Lung (tissue), 12 donors: ENCODE results near the gene FOXP1. TPM values are rescaled to one million over a fixed set of nuclear protein-coding genes. Genes with fewer than 3 reads are reported as not detected.

Source experiments
- ATAC-seq: fragments of 200-7000 bp; cut with Tn5 transposase; one replicate; pipeline ENCODE4 v1.9.1; 2020; ENCODE audit warnings: moderate number of reproducible peaks; ENCODE audit not compliant: insufficient read depth, low FRiP score
- DNase-seq, 3 donors: peaks; one replicate each; pipeline ENCODE4 v3.0.0-alpha.2; 2013 to 2017
- H3K27ac ChIP-seq, 2 donors: one replicate each; pipeline ENCODE4 v1.5.1; 2013; ENCODE audit warnings: mild to moderate bottlenecking in 2 of 2, moderate library complexity in 2 of 2, control low read depth in 1 of 2, inconsistent platforms in 1 of 2, low read depth in 1 of 2, low read length in 1 of 2
- H3K27me3 ChIP-seq, 3 donors: one replicate each; pipeline ENCODE4 v1.5.1; 2013; ENCODE audit warnings: low read length in 2 of 3; ENCODE audit not compliant: control insufficient read depth in 3 of 3, insufficient read depth in 3 of 3
- H3K36me3 ChIP-seq, 4 donors: one replicate each; pipeline ENCODE4 v1.5.1; 2013; ENCODE audit warnings: low read length in 4 of 4, mild to moderate bottlenecking in 1 of 4, moderate library complexity in 1 of 4; ENCODE audit not compliant: control insufficient read depth in 4 of 4, insufficient read depth in 4 of 4
- H3K4me1 ChIP-seq, 5 donors: one replicate each; pipeline ENCODE4 v1.5.1; 2013; ENCODE audit warnings: low read length in 5 of 5, mild to moderate bottlenecking in 2 of 5, moderate library complexity in 1 of 5; ENCODE audit not compliant: control insufficient read depth in 5 of 5, insufficient read depth in 5 of 5
- H3K4me3 ChIP-seq: one replicate; pipeline ENCODE4 v1.5.1; 2013; ENCODE audit warnings: mild to moderate bottlenecking, control low read depth, moderate library complexity
- H3K9ac ChIP-seq, 2 donors: one replicate each; pipeline ENCODE4 v1.5.1; 2013; ENCODE audit warnings: low read length in 2 of 2, control low read depth in 1 of 2; ENCODE audit not compliant: insufficient read depth in 1 of 2
- H3K9me3 ChIP-seq, 4 donors: one replicate each; pipeline ENCODE4 v1.5.1; 2013; ENCODE audit warnings: low read length in 3 of 4, mild to moderate bottlenecking in 1 of 4, moderate library complexity in 1 of 4; ENCODE audit not compliant: control insufficient read depth in 4 of 4, insufficient read depth in 3 of 4
- WGBS, 2 donors: extraction: QIAGEN DNeasy Blood & Tissue Kit; methylation state at CpG; one replicate each; pipeline ENCODE4 v1.1.7; 2013; 5-methylcytosine and 5-hydroxymethylcytosine counted together
- polyA plus RNA-seq, 2 donors: library from polyadenylated mRNA; stranded (reverse); fragments of 200-250 nt; gene quantifications; one replicate each; pipeline ENCODE4 v1.2.1, GENCODE V29; 2013
- total RNA-seq, 2 donors: library from RNA; depleted of rRNA in 1 of 2; stranded (reverse); fragments of >200 nt in 1 of 2; gene quantifications; one replicate each; pipeline ENCODE4 v1.2.1, GENCODE V29; 2014 to 2021
- TF ChIP-seq, protein P1 (sequence below): IDR thresholded peaks from 2 replicates; pipeline ENCODE4 v1.5.1; 2012; ENCODE audit warnings: mild to moderate bottlenecking; ENCODE audit errors: control extremely low read depth, extremely low read depth
- donor health status: control.
- donor health status: control.
- donor health status: Bipolar disorder and iron deficiency.
- donor health status: healthy.
- donor health status: DM: yes; HTN: yes; CAD: no.

Gene FOXP1
- total and polyA plus RNA-seq, 4 donors: 13.8 to 287 (median 73.9) TPM

GRCh38 chr3:71492974-71493771 lies 90.4 kb downstream of the FOXP1 start:
- TF ChIP-seq, protein P1, sequence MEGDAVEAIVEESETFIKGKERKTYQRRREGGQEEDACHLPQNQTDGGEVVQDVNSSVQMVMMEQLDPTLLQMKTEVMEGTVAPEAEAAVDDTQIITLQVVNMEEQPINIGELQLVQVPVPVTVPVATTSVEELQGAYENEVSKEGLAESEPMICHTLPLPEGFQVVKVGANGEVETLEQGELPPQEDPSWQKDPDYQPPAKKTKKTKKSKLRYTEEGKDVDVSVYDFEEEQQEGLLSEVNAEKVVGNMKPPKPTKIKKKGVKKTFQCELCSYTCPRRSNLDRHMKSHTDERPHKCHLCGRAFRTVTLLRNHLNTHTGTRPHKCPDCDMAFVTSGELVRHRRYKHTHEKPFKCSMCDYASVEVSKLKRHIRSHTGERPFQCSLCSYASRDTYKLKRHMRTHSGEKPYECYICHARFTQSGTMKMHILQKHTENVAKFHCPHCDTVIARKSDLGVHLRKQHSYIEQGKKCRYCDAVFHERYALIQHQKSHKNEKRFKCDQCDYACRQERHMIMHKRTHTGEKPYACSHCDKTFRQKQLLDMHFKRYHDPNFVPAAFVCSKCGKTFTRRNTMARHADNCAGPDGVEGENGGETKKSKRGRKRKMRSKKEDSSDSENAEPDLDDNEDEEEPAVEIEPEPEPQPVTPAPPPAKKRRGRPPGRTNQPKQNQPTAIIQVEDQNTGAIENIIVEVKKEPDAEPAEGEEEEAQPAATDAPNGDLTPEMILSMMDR: no peak
- WGBS, 2 donors: 79 to 80% methylated on average over 9 of the region's 9 CpGs
- DNase-seq: no peak
- Histone ChIP-seq H3K27me3 (no peaks in the 10 kb centered on the region), H3K36me3 (peaks cover 0 to 3% (median under 1%) of the 10 kb centered on the region in 4 donors), H3K9me3 (peaks cover 0 to 3% (median 1%) of the 10 kb centered on the region in 4 donors), H3K4me3 (no peak overlapping the region), H3K4me1 (peaks cover 0 to 10% (median 5%) of the 10 kb centered on the region in 5 donors), H3K9ac (no peak overlapping the region), H3K27ac (no peak overlapping the region)
- ATAC-seq: no peak

- H3K9me3 ChIP-seq: peaks cover 0 to 3% (median 1%) of the 10 kb centered on the region in 4 donors
- peaks cover 0 to 3% (median under 1%) of the 10 kb centered on the region in 4 donors for H3K36me3 ChIP-seq
- H3K4me1 ChIP-seq: peaks cover 0 to 7% (median 5%) of the 10 kb centered on the region in 5 donors
- H3K4me3 ChIP-seq: no peak overlapping the region
- ATAC-seq: no peak
- H3K9ac ChIP-seq: no peak overlapping the region
- H3K27me3 ChIP-seq: no peaks in the 10 kb centered on the region
- TF ChIP-seq, protein P1: no peak
- DNase-seq: no peak
- no peak overlapping the region for H3K27ac ChIP-seq
Measured at GRCh38 chr3:71492566-71492965, 91.0 kb downstream of the FOXP1 start.

DNA sequence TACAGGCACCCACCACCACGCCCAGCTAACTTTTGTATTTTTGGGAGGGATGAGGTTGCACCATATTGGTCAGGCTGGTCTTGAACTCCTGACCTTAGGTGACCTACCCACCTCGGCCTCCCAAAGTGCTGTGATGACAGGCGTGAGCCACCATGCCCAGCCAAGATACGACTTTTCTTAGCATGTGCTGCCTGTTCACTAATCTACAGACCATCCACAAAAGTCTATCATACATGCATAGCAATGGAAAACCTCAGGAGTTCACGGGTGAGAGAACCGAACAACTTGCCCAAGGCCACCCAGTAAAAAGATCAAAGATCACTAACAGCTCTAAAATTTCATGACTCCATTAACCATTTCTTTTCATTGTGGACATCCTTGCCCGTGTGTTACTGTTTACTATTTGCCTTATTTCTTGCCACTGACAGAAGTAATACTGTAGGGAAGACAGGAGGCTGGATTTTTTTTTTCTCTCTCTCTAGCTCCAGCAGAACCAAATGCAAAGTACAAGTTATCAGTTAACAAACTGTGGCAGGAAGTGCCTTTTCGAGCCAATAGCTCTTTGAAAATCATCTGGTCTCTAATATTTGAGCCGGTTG lies 92.3 kb downstream of the FOXP1 start:
- Histone ChIP-seq H3K27me3 (no peaks in the 10 kb centered on the region), H3K4me3 (no peak overlapping the region), H3K9me3 (peaks cover 0 to 3% (median 1%) of the 10 kb centered on the region in 4 donors), H3K27ac (no peak overlapping the region), H3K4me1 (peaks cover 0 to 5% (median 1%) of the 10 kb centered on the region in 5 donors), H3K36me3 (peaks cover 0 to 3% (median under 1%) of the 10 kb centered on the region in 4 donors), H3K9ac (no peak overlapping the region)
- no peak for DNase-seq
- 90 to 93% methylated on average over 9 of the region's 9 CpGs for WGBS, 2 donors
- TF ChIP-seq, protein P1: no peak
- ATAC-seq: no peak
